ENCODE results near the gene TAL1. TPM values are rescaled to one million over a fixed set of nuclear protein-coding genes. Genes with fewer than 3 reads are reported as not detected.

TAL1 gene
- total and polyA plus RNA-seq, 7 donors = 1.2 to 3.9 (median 2.7) TPM; not detected in 1

DNA sequence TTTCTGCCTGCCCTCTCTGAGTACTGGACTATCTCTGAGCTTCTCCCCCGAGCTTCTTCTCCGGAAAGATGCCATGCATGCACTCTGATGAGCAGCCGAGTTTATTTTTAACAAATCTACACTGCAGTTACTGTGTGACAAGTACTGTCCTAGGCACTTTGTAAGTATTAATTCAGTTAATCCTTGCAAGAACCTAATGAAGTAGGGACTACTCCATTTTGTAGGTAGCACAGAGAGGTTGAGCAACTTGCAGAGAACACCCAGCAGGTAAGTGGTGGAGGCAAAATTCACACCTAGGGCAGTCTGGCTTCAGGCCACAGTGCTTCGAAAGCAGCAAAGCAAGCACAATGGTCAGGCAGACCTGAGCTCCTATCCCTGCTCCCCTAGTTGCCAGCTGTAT, 3.8 kb upstream of the TAL1 start:
- H3K4me1 ChIP-seq = peaks cover 0 to 17% (median 16%) of the 10 kb centered on the region in 4 donors
- DNase-seq = no peak
- TF ChIP-seq EP300 (IDR thresholded peaks at IDR 0.05) = no peak
- TF ChIP-seq POLR2A (IDR thresholded peaks at IDR 0.05) = no peak
- TF ChIP-seq, protein P1, sequence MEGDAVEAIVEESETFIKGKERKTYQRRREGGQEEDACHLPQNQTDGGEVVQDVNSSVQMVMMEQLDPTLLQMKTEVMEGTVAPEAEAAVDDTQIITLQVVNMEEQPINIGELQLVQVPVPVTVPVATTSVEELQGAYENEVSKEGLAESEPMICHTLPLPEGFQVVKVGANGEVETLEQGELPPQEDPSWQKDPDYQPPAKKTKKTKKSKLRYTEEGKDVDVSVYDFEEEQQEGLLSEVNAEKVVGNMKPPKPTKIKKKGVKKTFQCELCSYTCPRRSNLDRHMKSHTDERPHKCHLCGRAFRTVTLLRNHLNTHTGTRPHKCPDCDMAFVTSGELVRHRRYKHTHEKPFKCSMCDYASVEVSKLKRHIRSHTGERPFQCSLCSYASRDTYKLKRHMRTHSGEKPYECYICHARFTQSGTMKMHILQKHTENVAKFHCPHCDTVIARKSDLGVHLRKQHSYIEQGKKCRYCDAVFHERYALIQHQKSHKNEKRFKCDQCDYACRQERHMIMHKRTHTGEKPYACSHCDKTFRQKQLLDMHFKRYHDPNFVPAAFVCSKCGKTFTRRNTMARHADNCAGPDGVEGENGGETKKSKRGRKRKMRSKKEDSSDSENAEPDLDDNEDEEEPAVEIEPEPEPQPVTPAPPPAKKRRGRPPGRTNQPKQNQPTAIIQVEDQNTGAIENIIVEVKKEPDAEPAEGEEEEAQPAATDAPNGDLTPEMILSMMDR (IDR thresholded peaks at IDR 0.05) = no peak
- TF ChIP-seq POLR2AphosphoS5 (IDR thresholded peaks at IDR 0.05) = no peak
- H3K9me3 ChIP-seq = no peaks in the 10 kb centered on the region
- H3K27ac ChIP-seq = no peak overlapping the region
- H3K4me3 ChIP-seq = no peak overlapping the region
- peaks cover 22 to 76% (median 33%) of the 10 kb centered on the region in 3 donors for H3K27me3 ChIP-seq
- H3K36me3 ChIP-seq = no peaks in the 10 kb centered on the region
- WGBS, 2 donors = 72 to 87% methylated on average over 4 of the region's 4 CpGs
- intact Hi-C loops (cut with DNase I) = no loop called here

DNA sequence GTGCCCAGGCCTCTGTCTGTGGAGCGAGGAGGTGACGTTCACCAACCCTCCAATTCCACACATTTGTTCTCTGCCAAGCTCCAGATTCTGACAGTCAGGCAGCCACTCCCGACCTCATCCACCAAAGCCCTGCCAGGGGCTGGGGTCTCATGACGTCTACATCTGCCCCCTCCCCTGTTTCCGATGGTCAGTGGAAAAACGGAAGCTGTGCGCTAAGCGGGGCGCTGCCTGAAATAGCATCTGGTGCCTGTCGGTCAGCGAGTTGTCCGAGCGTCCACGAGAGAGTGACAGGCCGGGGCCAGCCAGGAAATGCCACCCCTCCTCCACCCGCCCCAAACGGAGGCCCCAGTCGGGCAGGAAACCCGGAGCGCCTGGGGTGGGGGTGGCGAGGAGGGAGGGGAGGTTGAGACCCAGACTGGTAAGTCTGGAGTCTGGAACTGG, 3.2 kb upstream of the TAL1 start:
- TF ChIP-seq POLR2A (IDR thresholded peaks at IDR 0.05) = no peak
- TF ChIP-seq, protein P1 (IDR thresholded peaks at IDR 0.05) = no peak
- no peak for TF ChIP-seq POLR2AphosphoS5 (IDR thresholded peaks at IDR 0.05)
- TF ChIP-seq EP300 (IDR thresholded peaks at IDR 0.05) = no peak
- no peak overlapping the region for H3K4me3 ChIP-seq
- H3K27me3 ChIP-seq = peaks cover 28 to 82% (median 38%) of the 10 kb centered on the region in 3 donors
- H3K27ac ChIP-seq = no peak overlapping the region
- intact Hi-C loops (cut with DNase I) = no loop called here
- DNase-seq = no peak
- 29 to 72% methylated on average over 21 of the region's 21 CpGs for WGBS, 2 donors
- no peaks in the 10 kb centered on the region for H3K9me3 ChIP-seq
- peaks cover 0 to 22% (median 20%) of the 10 kb centered on the region in 4 donors for H3K4me1 ChIP-seq
- H3K36me3 ChIP-seq = no peaks in the 10 kb centered on the region

- Histone ChIP-seq H3K9me3 (no peaks in the 10 kb centered on the region), H3K27ac (no peak overlapping the region), H3K4me3 (no peak overlapping the region), H3K4me1 (peaks cover 0 to 34% (median 23%) of the 10 kb centered on the region in 4 donors), H3K36me3 (no peaks in the 10 kb centered on the region), H3K27me3 (peaks cover 48 to 86% (median 59%) of the 10 kb centered on the region in 3 donors)
- TF ChIP-seq, protein P1 (IDR thresholded peaks at IDR 0.05) = no peak
- TF ChIP-seq POLR2AphosphoS5 (IDR thresholded peaks at IDR 0.05) (no peak), EP300 (IDR thresholded peaks at IDR 0.05) (no peak), POLR2A (IDR thresholded peaks at IDR 0.05) (no peak)
- 74 to 80% methylated on average over 6 of the region's 6 CpGs for WGBS, 2 donors
- intact Hi-C loops (cut with DNase I) = loop anchor here (5.0 kb wide), 1 partner anchor 99 kb away; the partner anchor contains the start of gene CMPK1
- no peak for DNase-seq
Observed at GRCh38 chr1:47233186-47233585, 1.2 kb upstream of the TAL1 start.

DNA sequence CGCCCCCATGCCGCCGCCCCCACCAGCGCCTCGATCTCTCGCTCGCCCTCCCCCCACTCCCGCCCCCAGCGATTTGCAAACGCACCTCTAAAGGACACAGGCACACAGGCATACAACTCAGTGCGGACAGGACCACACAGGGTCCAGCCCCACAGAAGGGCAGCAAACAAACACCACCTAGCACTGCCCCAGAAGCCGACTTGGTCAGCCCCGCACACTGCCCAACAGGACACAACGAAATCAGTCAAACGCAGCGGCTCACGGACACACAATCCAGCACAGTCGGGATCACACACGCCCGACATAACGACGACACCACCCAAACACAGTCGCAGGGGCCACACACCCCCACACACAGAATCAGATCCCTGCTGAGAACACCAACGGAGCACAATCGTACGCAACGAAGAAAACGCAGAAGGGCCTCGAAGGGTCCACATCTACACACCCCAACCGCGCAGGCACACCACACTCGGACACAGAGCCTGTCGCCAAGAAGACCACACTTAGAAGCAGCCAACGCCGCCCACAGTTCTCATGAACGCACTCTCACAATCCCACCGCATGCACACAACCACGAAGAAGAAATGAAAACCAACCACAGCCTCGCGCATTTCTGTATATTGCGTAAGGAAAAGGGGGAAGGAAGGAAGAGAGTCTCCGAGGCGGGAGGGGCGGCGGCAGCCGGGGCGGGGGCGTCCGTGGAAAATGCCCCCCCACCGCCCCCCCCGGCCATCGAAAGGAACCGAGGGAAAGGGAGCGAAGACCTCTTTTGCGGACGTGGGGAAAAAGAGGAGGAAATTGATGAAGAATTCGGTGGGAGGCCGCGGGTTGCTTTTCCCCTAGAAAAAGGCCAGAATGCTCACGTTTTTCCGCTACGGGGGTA, 481 bp downstream of the TAL1 start:
- H3K27me3 ChIP-seq = peaks cover 60 to 95% (median 74%) of the 10 kb centered on the region in 3 donors
- peaks cover 0 to 34% (median 23%) of the 10 kb centered on the region in 4 donors for H3K4me1 ChIP-seq
- H3K27ac ChIP-seq = peak overlapping the region; percentile 34 to 64 (median 38)
- intact Hi-C loops (cut with DNase I) = loop anchor here (5.0 kb wide), 1 partner anchor 101 kb away; the partner anchor contains the start of gene CMPK1
- TF ChIP-seq POLR2A (IDR thresholded peaks at IDR 0.05) = no peak
- no peak for TF ChIP-seq EP300 (IDR thresholded peaks at IDR 0.05)
- TF ChIP-seq, protein P1 (IDR thresholded peaks at IDR 0.05) = no peak
- peak; percentile 83 to 95 (median 88) for TF ChIP-seq POLR2AphosphoS5 (IDR thresholded peaks at IDR 0.05)
- 2% methylated on average over 62 of the region's 62 CpGs for WGBS, 2 donors
- no peaks in the 10 kb centered on the region for H3K36me3 ChIP-seq
- H3K4me3 ChIP-seq = peak overlapping the region; percentile 1 to 39 (median 32)
- no peaks in the 10 kb centered on the region for H3K9me3 ChIP-seq
- no peak for DNase-seq
